ENCODE data around the gene FYB1. TPM values are rescaled to one million over a fixed set of nuclear protein-coding genes. Genes with fewer than 3 reads are reported as not detected.

FYB1 gene, protein sequence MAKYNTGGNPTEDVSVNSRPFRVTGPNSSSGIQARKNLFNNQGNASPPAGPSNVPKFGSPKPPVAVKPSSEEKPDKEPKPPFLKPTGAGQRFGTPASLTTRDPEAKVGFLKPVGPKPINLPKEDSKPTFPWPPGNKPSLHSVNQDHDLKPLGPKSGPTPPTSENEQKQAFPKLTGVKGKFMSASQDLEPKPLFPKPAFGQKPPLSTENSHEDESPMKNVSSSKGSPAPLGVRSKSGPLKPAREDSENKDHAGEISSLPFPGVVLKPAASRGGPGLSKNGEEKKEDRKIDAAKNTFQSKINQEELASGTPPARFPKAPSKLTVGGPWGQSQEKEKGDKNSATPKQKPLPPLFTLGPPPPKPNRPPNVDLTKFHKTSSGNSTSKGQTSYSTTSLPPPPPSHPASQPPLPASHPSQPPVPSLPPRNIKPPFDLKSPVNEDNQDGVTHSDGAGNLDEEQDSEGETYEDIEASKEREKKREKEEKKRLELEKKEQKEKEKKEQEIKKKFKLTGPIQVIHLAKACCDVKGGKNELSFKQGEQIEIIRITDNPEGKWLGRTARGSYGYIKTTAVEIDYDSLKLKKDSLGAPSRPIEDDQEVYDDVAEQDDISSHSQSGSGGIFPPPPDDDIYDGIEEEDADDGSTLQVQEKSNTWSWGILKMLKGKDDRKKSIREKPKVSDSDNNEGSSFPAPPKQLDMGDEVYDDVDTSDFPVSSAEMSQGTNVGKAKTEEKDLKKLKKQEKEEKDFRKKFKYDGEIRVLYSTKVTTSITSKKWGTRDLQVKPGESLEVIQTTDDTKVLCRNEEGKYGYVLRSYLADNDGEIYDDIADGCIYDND
- total RNA-seq (10 to 100 TPM in 2 of 5 donors, 1 to 10 TPM in 3; 3.5 to 22.9 (median 9.2) TPM), polyA plus RNA-seq (1 to 10 TPM; 2.0 to 4.7 (median 2.4) TPM)
- long read RNA-seq, donor 1: 0 reads
- long read RNA-seq, donor 2: 0 reads
- long read RNA-seq, donor 3: 0 reads
- long read RNA-seq, donor 4: 0 reads
- long read RNA-seq, donor 5: 0 reads
- long read RNA-seq, donor 6, partial matches to known transcripts: 0 of 1 reads
- long read RNA-seq, donor 6, other reads (novel, unspliced or antisense): 0 of 1 reads
- long read RNA-seq, donor 7: 0 reads
- long read RNA-seq, donor 8: 0 reads
- long read RNA-seq, donor 9: 0 reads
- long read RNA-seq, donor 10: 0 reads

DNA sequence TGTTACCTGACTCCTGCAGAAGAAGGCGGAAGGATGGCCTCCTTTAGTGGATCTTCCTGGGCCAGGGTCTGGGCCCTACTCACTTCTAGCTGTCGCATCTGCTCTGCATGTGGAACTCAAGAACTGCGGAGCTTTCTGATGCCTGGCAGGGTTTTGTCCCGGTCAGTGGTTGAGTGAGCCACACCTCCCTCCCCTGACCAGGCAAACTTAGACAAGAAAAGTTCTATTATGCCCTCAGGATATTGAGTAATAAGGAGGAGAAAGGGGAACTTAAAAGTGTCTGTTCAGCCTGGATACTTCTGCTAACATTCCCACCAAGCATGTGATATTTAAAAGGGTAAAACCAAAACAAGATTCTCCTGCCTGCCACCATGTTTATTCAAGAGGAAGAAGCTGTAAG lies at the start of gene FYB1:
Gene FYB1, minus strand, starts transcription at position 127 of the 400 bp plus-strand sequence. CDS start 16,603 bp downstream, outside the sequence.
- no peaks in the 10 kb centered on the region for H3K27me3 ChIP-seq
- H3K4me1 ChIP-seq: peaks cover 9 to 49% (median 12%) of the 10 kb centered on the region in 4 donors
- TF ChIP-seq, protein P1, sequence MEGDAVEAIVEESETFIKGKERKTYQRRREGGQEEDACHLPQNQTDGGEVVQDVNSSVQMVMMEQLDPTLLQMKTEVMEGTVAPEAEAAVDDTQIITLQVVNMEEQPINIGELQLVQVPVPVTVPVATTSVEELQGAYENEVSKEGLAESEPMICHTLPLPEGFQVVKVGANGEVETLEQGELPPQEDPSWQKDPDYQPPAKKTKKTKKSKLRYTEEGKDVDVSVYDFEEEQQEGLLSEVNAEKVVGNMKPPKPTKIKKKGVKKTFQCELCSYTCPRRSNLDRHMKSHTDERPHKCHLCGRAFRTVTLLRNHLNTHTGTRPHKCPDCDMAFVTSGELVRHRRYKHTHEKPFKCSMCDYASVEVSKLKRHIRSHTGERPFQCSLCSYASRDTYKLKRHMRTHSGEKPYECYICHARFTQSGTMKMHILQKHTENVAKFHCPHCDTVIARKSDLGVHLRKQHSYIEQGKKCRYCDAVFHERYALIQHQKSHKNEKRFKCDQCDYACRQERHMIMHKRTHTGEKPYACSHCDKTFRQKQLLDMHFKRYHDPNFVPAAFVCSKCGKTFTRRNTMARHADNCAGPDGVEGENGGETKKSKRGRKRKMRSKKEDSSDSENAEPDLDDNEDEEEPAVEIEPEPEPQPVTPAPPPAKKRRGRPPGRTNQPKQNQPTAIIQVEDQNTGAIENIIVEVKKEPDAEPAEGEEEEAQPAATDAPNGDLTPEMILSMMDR (IDR thresholded peaks at IDR 0.05): no peak
- TF ChIP-seq POLR2A (IDR thresholded peaks at IDR 0.05) (no peak), EP300 (IDR thresholded peaks at IDR 0.05) (no peak), POLR2AphosphoS5 (IDR thresholded peaks at IDR 0.05) (no peak)
- DNase-seq: peak in 1 of 2 donors; percentile 38
- intact Hi-C loops (cut with DNase I; ENCODE audit: low total_unique reads): no loop called here
- WGBS, 5 donors: 75 to 82% (median 78%) methylated on average over 4 of the region's 4 CpGs
- no peaks in the 10 kb centered on the region for H3K9me3 ChIP-seq
- H3K36me3 ChIP-seq: no peaks in the 10 kb centered on the region
- peak within 1 kb of the TSS in 3 of 4 donors; percentile 2 to 33 (median 24) for H3K4me3 ChIP-seq
- H3K27ac ChIP-seq: peak within 1 kb of the TSS in 4 of 5 donors; percentile 30 to 65 (median 46)

DNA sequence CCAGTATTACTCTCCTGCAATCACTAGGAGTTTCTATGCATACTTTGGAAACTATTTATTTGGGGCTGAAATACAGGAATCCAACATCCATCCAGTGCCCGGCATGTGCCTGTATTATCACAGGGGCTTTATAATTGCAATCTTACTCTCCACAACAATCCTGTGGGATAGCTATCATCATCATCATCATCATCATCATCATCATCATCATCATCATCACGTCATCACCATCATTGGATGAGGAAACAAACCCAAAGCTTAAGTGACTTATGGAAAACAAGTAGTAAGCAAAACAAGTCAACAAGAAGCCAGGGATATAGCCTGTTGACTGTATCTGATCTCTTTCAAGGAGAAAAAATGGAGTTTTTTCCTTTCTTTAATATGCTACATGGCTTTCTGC lies 47.8 kb upstream of the FYB1 start:
- peaks cover 0 to 11% (median 0%) of the 10 kb centered on the region in 4 donors for H3K4me1 ChIP-seq
- TF ChIP-seq, protein P1 (IDR thresholded peaks at IDR 0.05): no peak
- TF ChIP-seq POLR2A (IDR thresholded peaks at IDR 0.05) (no peak), POLR2AphosphoS5 (IDR thresholded peaks at IDR 0.05) (no peak), EP300 (IDR thresholded peaks at IDR 0.05) (no peak)
- no peaks in the 10 kb centered on the region for H3K9me3 ChIP-seq
- H3K36me3 ChIP-seq: no peaks in the 10 kb centered on the region
- intact Hi-C loops (cut with DNase I; ENCODE audit: low total_unique reads): no loop called here
- WGBS, 5 donors: 85 to 97% (median 94%) methylated on average over 2 of the region's 2 CpGs
- no peak overlapping the region for H3K4me3 ChIP-seq
- no peak for DNase-seq
- no peak overlapping the region for H3K27ac ChIP-seq
- no peaks in the 10 kb centered on the region for H3K27me3 ChIP-seq

DNA sequence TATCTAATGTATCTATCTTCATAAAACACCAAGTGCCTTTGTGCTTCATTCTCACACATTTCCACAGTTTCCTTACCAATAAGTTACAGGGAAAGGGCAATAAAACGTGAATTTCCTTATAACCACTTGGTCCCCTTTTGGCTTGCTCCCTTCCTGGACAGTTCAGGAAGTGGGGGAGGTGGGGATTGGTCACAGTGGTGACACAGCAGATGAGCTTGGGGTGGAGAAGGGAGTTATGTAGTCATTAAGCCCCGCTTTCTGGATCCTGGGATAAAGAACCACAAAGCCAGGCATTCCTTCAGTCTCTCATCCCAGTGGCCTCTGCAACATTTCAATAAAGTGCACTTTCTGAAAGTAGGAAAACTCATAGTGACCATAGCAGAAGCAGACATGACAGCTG lies 47.1 kb upstream of the FYB1 start:
- intact Hi-C loops (cut with DNase I; ENCODE audit: low total_unique reads): no loop called here
- Histone ChIP-seq H3K27me3 (no peaks in the 10 kb centered on the region), H3K4me3 (no peak overlapping the region), H3K27ac (no peak overlapping the region), H3K9me3 (no peaks in the 10 kb centered on the region), H3K4me1 (peaks cover 0 to 5% (median 0%) of the 10 kb centered on the region in 4 donors), H3K36me3 (no peaks in the 10 kb centered on the region)
- no peak for DNase-seq
- TF ChIP-seq EP300 (IDR thresholded peaks at IDR 0.05): no peak
- TF ChIP-seq POLR2AphosphoS5 (IDR thresholded peaks at IDR 0.05): no peak
- TF ChIP-seq, protein P1 (IDR thresholded peaks at IDR 0.05): no peak
- TF ChIP-seq POLR2A (IDR thresholded peaks at IDR 0.05): no peak
- WGBS, 5 donors: 0% methylated on average over 2 of the region's 2 CpGs

DNA sequence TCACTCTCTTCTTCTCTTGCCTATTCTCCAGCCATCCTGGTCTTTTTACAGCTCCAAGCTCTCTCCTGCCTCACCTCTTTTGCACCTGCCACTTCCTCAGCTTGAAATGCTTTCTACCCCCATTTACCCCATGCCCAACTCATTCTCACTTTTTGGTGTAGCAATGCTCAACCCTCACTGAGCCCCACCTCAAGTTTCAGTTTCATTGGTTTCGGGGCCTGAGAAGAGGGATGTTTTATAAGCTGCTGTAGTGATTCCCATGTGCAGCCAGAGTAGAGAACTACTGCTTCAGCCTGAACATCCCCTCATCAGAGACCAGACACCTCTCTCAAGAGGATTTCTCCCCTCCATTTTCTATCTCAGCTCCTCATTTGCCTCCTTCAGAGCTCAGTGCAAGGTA lies 45.2 kb upstream of the FYB1 start:
- Histone ChIP-seq H3K27ac (no peak overlapping the region), H3K9me3 (no peaks in the 10 kb centered on the region), H3K36me3 (no peaks in the 10 kb centered on the region), H3K4me3 (no peak overlapping the region), H3K27me3 (no peaks in the 10 kb centered on the region), H3K4me1 (no peaks in the 10 kb centered on the region)
- WGBS, 5 donors: 69 to 100% (median 75%) methylated on average over 1 of the region's 1 CpG
- TF ChIP-seq, protein P1 (IDR thresholded peaks at IDR 0.05): no peak
- TF ChIP-seq EP300 (IDR thresholded peaks at IDR 0.05): no peak
- intact Hi-C loops (cut with DNase I; ENCODE audit: low total_unique reads): no loop called here
- DNase-seq: no peak

Measured in stomach (tissue), 19 donors.